Sigmoid colon (tissue), 7 donors: Measurements from ENCODE around the gene USP24. TPM values are rescaled to one million over a fixed set of nuclear protein-coding genes. Genes with fewer than 3 reads are reported as not detected.
"Not testable (repeated sequence)": the region's sequence is repeated elsewhere in the genome, so short reads cannot be mapped to it uniquely, and the experiment has no call there.

Experiments
- DNase-seq: peaks from one replicate; pipeline ENCODE4 v3.0.0-alpha.2; 2019
- H3K27ac ChIP-seq, 4 donors: fragments of 200-600 bp; sonication (generic); one replicate each; pipeline ENCODE4 v1.5.1; 2016 to 2019; ENCODE audit warnings: mild to moderate bottlenecking in 1 of 4
- H3K27me3 ChIP-seq, 3 donors: fragments of 200-600 bp; sonication (generic); one replicate each; pipeline ENCODE4 v1.5.1; 2019; ENCODE audit warnings: mild to moderate bottlenecking in 1 of 3
- H3K36me3 ChIP-seq, 4 donors: fragments of 200-600 bp; sonication (generic); one replicate each; pipeline ENCODE4 v1.5.1; 2016 to 2019
- H3K4me1 ChIP-seq, 4 donors: fragments of 200-600 bp; sonication (generic); one replicate each; pipeline ENCODE4 v1.5.1; 2017 to 2019
- H3K4me3 ChIP-seq, 4 donors: fragments of 200-600 bp; sonication (generic); one replicate each; pipeline ENCODE4 v1.5.1; 2017 to 2019; ENCODE audit warnings: mild to moderate bottlenecking in 2 of 4, moderate library complexity in 1 of 4
- H3K9me3 ChIP-seq, 4 donors: fragments of 200-600 bp in 3 of 4; sonication (generic) in 3 of 4; one replicate each; pipeline versions ENCODE4 v1.5.1 to v1.6.1; 2013 to 2019
- CTCF ChIP-seq, 4 experiments: fragments of 450-650 bp in 3 of 4; fragments of 200-600 bp in 1 of 4; IDR thresholded peaks; one replicate each; pipeline ENCODE4 v1.5.1; 2016 to 2019; ENCODE audit warnings: antibody characterized with exemption in 4 of 4, mild to moderate bottlenecking in 3 of 4, moderate library complexity in 2 of 4
- EP300 ChIP-seq, 4 donors: sonication (generic); formaldehyde crosslinking; IDR thresholded peaks; one replicate each; pipeline ENCODE4 v1.6.1; 2017; ENCODE audit warnings: antibody characterized with exemption in 4 of 4
- POLR2A ChIP-seq, 2 donors: fragments of 450-650 bp; IDR thresholded peaks; one replicate each; pipeline ENCODE4 v1.6.1; 2016; ENCODE audit warnings: antibody characterized with exemption in 2 of 2, mild to moderate bottlenecking in 2 of 2, moderate library complexity in 2 of 2
- POLR2AphosphoS5 ChIP-seq, 4 donors: sonication (generic); formaldehyde crosslinking; IDR thresholded peaks; one replicate each; pipeline ENCODE4 v1.6.1; 2017; ENCODE audit warnings: antibody characterized with exemption in 4 of 4
- WGBS, 2 donors: extraction: QIAGEN DNeasy Blood & Tissue Kit; methylation state at CpG; one replicate each; pipeline ENCODE4 v1.1.7; 2013; 5-methylcytosine and 5-hydroxymethylcytosine counted together
- intact Hi-C: fragments of 100-400 bp; cut with DNase I; formaldehyde crosslinking; loops from one replicate; pipeline ENCODE4 v1.15.1; 2023
- polyA plus RNA-seq, 3 donors: library from polyadenylated mRNA; stranded (reverse); fragments of 200-250 nt; gene quantifications; one replicate each; pipeline ENCODE4 v1.2.3, GENCODE V29; 2013
- total RNA-seq, 4 donors: library from RNA; depleted of rRNA; stranded (reverse); fragments of >200 nt; gene quantifications; one replicate each; pipeline ENCODE4 v1.1.0, GENCODE V29; 2016
- donor health status: healthy with polysubstance abuse.
- donor health status: Bipolar disorder and iron deficiency.
- donor health status: healthy.

USP24 gene
- total and polyA plus RNA-seq, 7 donors: 3.6 to 66.2 (median 46.4) TPM

GRCh38 chr1:55037733-55038551 lies 177.2 kb downstream of the USP24 start:
- intact Hi-C loops: no loop called here

GRCh38 chr1:55035904-55036303 lies 179.3 kb downstream of the USP24 start:
- WGBS, 2 donors: 34 to 54% methylated on average over 4 of the region's 4 CpGs
- intact Hi-C loops: no loop called here
- Histone ChIP-seq H3K9me3 (no peaks in the 10 kb centered on the region), H3K27me3 (peaks cover 0 to 61% (median 32%) of the 10 kb centered on the region in 3 donors), H3K36me3 (no peaks in the 10 kb centered on the region), H3K4me1 (peaks cover 0 to 15% (median 11%) of the 10 kb centered on the region in 4 donors), H3K27ac (no peak overlapping the region), H3K4me3 (no peak overlapping the region)
- TF ChIP-seq POLR2AphosphoS5 (IDR thresholded peaks at IDR 0.05) (no peak), EP300 (IDR thresholded peaks at IDR 0.05) (no peak), CTCF (IDR thresholded peaks at IDR 0.05) (no peak), POLR2A (IDR thresholded peaks at IDR 0.05) (no peak)
- no peak for DNase-seq

More at GRCh38 chr1:55037733-55038551, 177.2 kb downstream of the USP24 start:
- WGBS, 2 donors: 83 to 85% methylated on average over 8 of the region's 8 CpGs
- Histone ChIP-seq H3K27ac (no peak overlapping the region), H3K9me3 (no peaks in the 10 kb centered on the region), H3K27me3 (peaks cover 0 to 61% (median 32%) of the 10 kb centered on the region in 3 donors), H3K4me1 (peaks cover 0 to 15% (median 11%) of the 10 kb centered on the region in 4 donors), H3K36me3 (no peaks in the 10 kb centered on the region), H3K4me3 (no peak overlapping the region)
- TF ChIP-seq POLR2AphosphoS5 (IDR thresholded peaks at IDR 0.05) (no peak), POLR2A (IDR thresholded peaks at IDR 0.05) (no peak), CTCF (IDR thresholded peaks at IDR 0.05) (no peak), EP300 (IDR thresholded peaks at IDR 0.05) (no peak)
- no peak for DNase-seq

- Histone ChIP-seq H3K4me1 (peaks cover 0 to 7% (median 7%) of the 10 kb centered on the region in 4 donors), H3K27me3 (peaks cover 0 to 50% (median 20%) of the 10 kb centered on the region in 3 donors), H3K36me3 (no peaks in the 10 kb centered on the region), H3K9me3 (no peaks in the 10 kb centered on the region), H3K27ac (no peak overlapping the region), H3K4me3 (no peak overlapping the region)
- no peak for TF ChIP-seq POLR2AphosphoS5 (IDR thresholded peaks at IDR 0.05)
- intact Hi-C loops: no loop called here
- 72 to 81% methylated on average over 6 of the region's 6 CpGs for WGBS, 2 donors
- DNase-seq: no peak
Observed at GRCh38 chr1:55034476-55035133, 180.6 kb downstream of the USP24 start.

GRCh38 chr1:55033265-55033614 lies 181.9 kb downstream of the USP24 start:
- Histone ChIP-seq H3K4me3 (no peak overlapping the region), H3K36me3 (no peaks in the 10 kb centered on the region), H3K27ac (no peak overlapping the region), H3K4me1 (peaks cover 0 to 4% (median 0%) of the 10 kb centered on the region in 4 donors), H3K27me3 (peaks cover 0 to 36% (median 12%) of the 10 kb centered on the region in 3 donors), H3K9me3 (no peaks in the 10 kb centered on the region)
- intact Hi-C loops: no loop called here
- 81 to 89% methylated on average over 7 of the region's 7 CpGs for WGBS, 2 donors
- TF ChIP-seq POLR2A (IDR thresholded peaks at IDR 0.05) (no peak), CTCF (IDR thresholded peaks at IDR 0.05) (no peak)
- no peak for DNase-seq

- H3K27ac ChIP-seq, H3K4me3 ChIP-seq, DNase-seq, H3K36me3 ChIP-seq, H3K9me3 ChIP-seq, H3K4me1 ChIP-seq, intact Hi-C loops: not testable (repeated sequence)
- H3K27me3 ChIP-seq: peaks cover 0 to 21% (median 4%) of the 10 kb centered on the region in 3 donors
- WGBS, 2 donors: 96 to 97% methylated on average over 5 of the region's 5 CpGs
Observed at GRCh38 chr1:55031098-55031497, 184.1 kb downstream of the USP24 start.

- H3K4me3 ChIP-seq, H3K27ac ChIP-seq, H3K27me3 ChIP-seq, H3K4me1 ChIP-seq, DNase-seq, H3K36me3 ChIP-seq, H3K9me3 ChIP-seq, intact Hi-C loops: not testable (repeated sequence)
- WGBS, 2 donors: 73 to 81% methylated on average over 3 of the region's 3 CpGs
Observed at GRCh38 chr1:55026682-55027081, 188.5 kb downstream of the USP24 start.

GRCh38 chr1:55024163-55024562 lies 191.0 kb downstream of the USP24 start:
- H3K27me3 ChIP-seq, DNase-seq, H3K4me1 ChIP-seq, H3K4me3 ChIP-seq, H3K9me3 ChIP-seq, H3K27ac ChIP-seq, intact Hi-C loops, H3K36me3 ChIP-seq: not testable (repeated sequence)
- WGBS, 2 donors: 82 to 83% methylated on average over 9 of the region's 10 CpGs
